ENCODE measurements around the gene COL18A1. TPM values are rescaled to one million over a fixed set of nuclear protein-coding genes. Genes with fewer than 3 reads are reported as not detected.

The COL18A1 gene
- total and polyA plus RNA-seq, 2 of the 8 experiments (the other 6 are each of a cell fraction or from before 2014, with no cell fraction given) = 145 to 201 TPM

DNA sequence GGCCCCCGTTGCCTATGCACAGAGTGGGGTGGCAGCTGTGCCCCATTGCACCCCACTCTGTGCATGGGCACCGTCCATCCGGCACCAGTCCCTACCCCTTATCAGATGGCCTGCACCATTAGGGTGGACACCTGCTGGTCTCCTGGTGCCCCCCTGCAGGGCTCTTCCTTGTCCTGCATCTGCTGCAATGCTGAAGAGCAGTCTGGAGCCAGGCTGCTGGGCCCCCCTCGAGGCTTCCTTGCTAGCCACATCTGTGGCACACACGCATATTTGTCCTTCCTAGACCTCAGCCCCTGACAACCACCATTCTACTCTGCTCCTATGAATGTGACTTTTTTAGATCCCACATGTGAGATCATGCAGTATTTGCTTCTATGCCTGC, 56.4 kb downstream of the COL18A1 start:
- H3K18ac ChIP-seq (ENCODE audit: extremely low read depth, low read length) = no peak overlapping the region
- POLR2A ChIA-PET (ENCODE audit: partially characterized antibody) = no interaction called here
- H3K56ac ChIP-seq (replicated peaks; ENCODE audit: insufficient read length, low read depth, low read length) = no peak overlapping the region
- no peak overlapping the region for H2BK5ac ChIP-seq (ENCODE audit: low read depth, low read length)
- H3K23ac ChIP-seq (ENCODE audit: insufficient read length) = no peak overlapping the region
- no peak overlapping the region; the same call in 1 of the 2 replicates for H4K8ac ChIP-seq (ENCODE audit: extremely low read depth, insufficient read depth, low read length)
- peaks cover 5% of the 10 kb centered on the region for H3K79me1 ChIP-seq (ENCODE audit: low read depth, low read length)
- no peak for TF ChIP-seq TAF1 (IDR thresholded peaks at IDR 0.05; ENCODE audit: low read depth, low read length)
- TF ChIP-seq SUZ12 (IDR thresholded peaks at IDR 0.05; ENCODE audit: low read length) = no peak
- no peak for TF ChIP-seq CHD1 (IDR thresholded peaks at IDR 0.05; ENCODE audit: low read depth, low read length)
- no peak for TF ChIP-seq KDM5A (IDR thresholded peaks at IDR 0.05; ENCODE audit: low read length)
- no peak for TF ChIP-seq SP4 (IDR thresholded peaks at IDR 0.05; ENCODE audit: low read length)
- no peak for TF ChIP-seq RAD21 (IDR thresholded peaks at IDR 0.05 in 1 of 2, conservative IDR thresholded peaks at IDR 0.05 in 1 of 2; ENCODE audit: low read depth in 2 of 2, low read length in 2 of 2)
- no peak for TF ChIP-seq YY1 (IDR thresholded peaks at IDR 0.05; ENCODE audit: low read depth, low read length)
- TF ChIP-seq CHD2 (IDR thresholded peaks at IDR 0.05; ENCODE audit: low read length) = no peak
- no peak for TF ChIP-seq ZNF274 (IDR thresholded peaks at IDR 0.05; ENCODE audit: borderline replicate concordance, extremely low read depth, low read length)
- TF ChIP-seq RXRA (IDR thresholded peaks at IDR 0.05; ENCODE audit: insufficient read depth, low read depth, low read length) = no peak
- TF ChIP-seq, protein P1, sequence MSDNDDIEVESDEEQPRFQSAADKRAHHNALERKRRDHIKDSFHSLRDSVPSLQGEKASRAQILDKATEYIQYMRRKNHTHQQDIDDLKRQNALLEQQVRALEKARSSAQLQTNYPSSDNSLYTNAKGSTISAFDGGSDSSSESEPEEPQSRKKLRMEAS (IDR thresholded peaks at IDR 0.05) = no peak
- TF ChIP-seq GABPA (IDR thresholded peaks at IDR 0.05; ENCODE audit: borderline replicate concordance, insufficient read depth, low read length) = no peak
- no peak for TF ChIP-seq CBX5 (IDR thresholded peaks at IDR 0.05; ENCODE audit: low read depth, low read length)
- TF ChIP-seq SRF (IDR thresholded peaks at IDR 0.05; ENCODE audit: low read depth, low read length) = no peak
- TF ChIP-seq CTBP2 (IDR thresholded peaks at IDR 0.05; ENCODE audit: borderline replicate concordance, insufficient read depth, insufficient read length, low read length) = no peak
- no peak overlapping the region for H2BK12ac ChIP-seq (ENCODE audit: low read depth, low read length)
- H3K9ac ChIP-seq (replicated peaks in 1 of 4; ENCODE audit: extremely low read depth in 1 of 4, low read depth in 3 of 4, low read length in 3 of 4) = no peak overlapping the region
- H4K5ac ChIP-seq (ENCODE audit: insufficient read length, low read depth, low read length) = no peak overlapping the region
- H2BK120ac ChIP-seq (replicated peaks; ENCODE audit: low read depth, low read length) = no peak overlapping the region
- no peak overlapping the region for H4K91ac ChIP-seq (replicated peaks; ENCODE audit: insufficient read length, low read length)
- H2AFZ ChIP-seq (ENCODE audit: low read length) = no peak overlapping the region
- CTCF ChIA-PET (ENCODE audit: partially characterized antibody) = interaction anchor here (0.7 to 1.3 kb wide), 4 partner anchors 17 to 115 kb away, joined by 3 read pairs; no protein-coding TSS in a partner anchor
- H2BK15ac ChIP-seq (ENCODE audit: low read length) = no peak overlapping the region
- H3K4me2 ChIP-seq (ENCODE audit: insufficient read depth in 1 of 2, low read depth in 2 of 2, low read length in 2 of 2) = no peak overlapping the region
- no peaks in the 10 kb centered on the region; a peak in 2 of 4 replicates for H3K9me3 ChIP-seq (ENCODE audit: insufficient read depth in 2 of 2, low read depth in 1 of 2, low read length in 1 of 2)
- no peaks in the 10 kb centered on the region for H3K27me3 ChIP-seq (replicated peaks in 1 of 4; ENCODE audit: control insufficient read depth in 3 of 4, extremely low read depth in 1 of 4, insufficient read depth in 3 of 4, low read length in 3 of 4)
- H3K4me1 ChIP-seq (replicated peaks in 1 of 4; ENCODE audit: control insufficient read depth in 3 of 4, insufficient read depth in 4 of 4, low read length in 3 of 4) = no peaks in the 10 kb centered on the region
- no peak overlapping the region for H3K14ac ChIP-seq (ENCODE audit: insufficient read length)
- FAIRE-seq (no peak), DNase-seq (ENCODE audit: low read depth in 1 of 2, low spot score in 2 of 2) (no peak)
- 94% methylated on average over 5 of the region's 5 CpGs; no CpG with 5 or more reads in 1 of the 2 experiments for WGBS, 2 experiments (ENCODE audit: extremely low coverage in 1 of 2, insufficient coverage in 1 of 2, insufficient read length in 1 of 2, insufficient replicate concordance in 2 of 2, low coverage in 1 of 2, low lambda C conversion rate in 2 of 2, missing lambda C conversion rate in 1 of 2)
- H3K79me2 ChIP-seq (ENCODE audit: control insufficient read depth in 1 of 2, insufficient read depth in 2 of 2, low read length in 2 of 2) = peaks cover 0 to 84% of the 10 kb centered on the region in 2 experiments; a peak in 2 of 4 replicates
- H3K27ac ChIP-seq (ENCODE audit: low read depth, low read length) = no peak overlapping the region
- H3K23me2 ChIP-seq (ENCODE audit: low read depth, low read length) = no peaks in the 10 kb centered on the region
- no peak overlapping the region for H2BK20ac ChIP-seq (ENCODE audit: low read length)
- no peak overlapping the region for H2AK5ac ChIP-seq (ENCODE audit: low read depth, low read length)
- H3K36me3 ChIP-seq (ENCODE audit: control insufficient read depth in 2 of 4, insufficient read depth in 4 of 4, low read length in 3 of 4) = peaks cover 0 to 9% (median 0%) of the 10 kb centered on the region in 4 experiments; a peak in 3 of 8 replicates
- no peak overlapping the region for H3K4ac ChIP-seq (replicated peaks; ENCODE audit: insufficient read length, low read depth, low read length)
- H3K4me3 ChIP-seq (ENCODE audit: extremely low read depth in 1 of 4, insufficient read depth in 2 of 4, low read depth in 3 of 4, low read length in 4 of 4) = no peak overlapping the region
- H4K20me1 ChIP-seq (replicated peaks in 1 of 2; ENCODE audit: control insufficient read depth in 1 of 2, insufficient read depth in 2 of 2, low read length in 2 of 2) = peaks cover 10 to 24% of the 10 kb centered on the region in 2 experiments

All from H1 (cell line).